Large intestine (tissue), 3 donors: ENCODE results near the gene PRIMA1. TPM values are rescaled to one million over a fixed set of nuclear protein-coding genes. Genes with fewer than 3 reads are reported as not detected.

Experiments used
- DNase-seq, 2 donors: peaks; one replicate each; pipeline versions ENCODE4 v3.0.0 to v3.0.0-alpha.2; 2013
- H3K27ac ChIP-seq: one replicate; pipeline ENCODE4 v1.5.1; 2013; ENCODE audit warnings: low read length
- H3K27me3 ChIP-seq: 2 replicates; pipeline ENCODE4 v1.6.1; 2013; ENCODE audit warnings: low read length; ENCODE audit not compliant: control insufficient read depth, insufficient read depth
- H3K36me3 ChIP-seq: 2 replicates; pipeline ENCODE4 v1.6.1; 2013; ENCODE audit warnings: low read length; ENCODE audit not compliant: control insufficient read depth, insufficient read depth
- H3K4me1 ChIP-seq: one replicate; pipeline ENCODE4 v1.6.1; 2013; ENCODE audit warnings: low read length; ENCODE audit not compliant: control insufficient read depth, insufficient read depth
- H3K4me3 ChIP-seq: one replicate; pipeline ENCODE4 v1.5.1; 2013; ENCODE audit warnings: low read length
- H3K9me3 ChIP-seq: one replicate; pipeline ENCODE4 v1.6.1; 2013; ENCODE audit warnings: mild to moderate bottlenecking, low read depth, low read length, moderate library complexity; ENCODE audit not compliant: control insufficient read depth
- WGBS: methylation state at CpG from one replicate; pipeline ENCODE4 v1.1.5; 2013; ENCODE audit warnings: low lambda C conversion rate; ENCODE audit not compliant: insufficient coverage; 5-methylcytosine and 5-hydroxymethylcytosine counted together
- polyA plus RNA-seq: library from polyadenylated mRNA; unstranded; fragments of 120-200 nt; gene quantifications from one replicate; pipeline ENCODE4 v1.2.1, GENCODE V29; 2013

PRIMA1 gene
- polyA plus RNA-seq, 1 donor: 9.2 TPM

GRCh38 chr14:93712838-93713724 is 75.2 kb downstream of the PRIMA1 start:
- H3K4me1 ChIP-seq: no peaks in the 10 kb centered on the region
- WGBS: no CpG with 5 or more reads among the region's 18 CpGs
- no peaks in the 10 kb centered on the region for H3K36me3 ChIP-seq
- no peaks in the 10 kb centered on the region for H3K9me3 ChIP-seq
- H3K4me3 ChIP-seq: no peak overlapping the region
- H3K27ac ChIP-seq: no peak overlapping the region
- H3K27me3 ChIP-seq: no peaks in the 10 kb centered on the region
- no peak for DNase-seq

GRCh38 chr14:93712079-93712837 is 76.0 kb downstream of the PRIMA1 start:
- no peaks in the 10 kb centered on the region for H3K4me1 ChIP-seq
- no peaks in the 10 kb centered on the region for H3K36me3 ChIP-seq
- no peaks in the 10 kb centered on the region for H3K27me3 ChIP-seq
- WGBS: no CpG with 5 or more reads among the region's 9 CpGs
- H3K27ac ChIP-seq: no peak overlapping the region
- no peak overlapping the region for H3K4me3 ChIP-seq
- no peak for DNase-seq
- no peaks in the 10 kb centered on the region for H3K9me3 ChIP-seq

GRCh38 chr14:93709249-93709648 is 79.0 kb downstream of the PRIMA1 start:
- Histone ChIP-seq H3K4me3 (no peak overlapping the region), H3K36me3 (no peaks in the 10 kb centered on the region), H3K4me1 (no peaks in the 10 kb centered on the region), H3K9me3 (no peaks in the 10 kb centered on the region), H3K27ac (no peak overlapping the region), H3K27me3 (no peaks in the 10 kb centered on the region)
- DNase-seq: no peak
- WGBS: no CpG with 5 or more reads among the region's 4 CpGs

- DNase-seq: no peak
- Histone ChIP-seq H3K9me3 (no peaks in the 10 kb centered on the region), H3K4me3 (no peak overlapping the region), H3K27me3 (no peaks in the 10 kb centered on the region), H3K27ac (no peak overlapping the region), H3K36me3 (no peaks in the 10 kb centered on the region), H3K4me1 (no peaks in the 10 kb centered on the region)
- 91% methylated on average over 4 of the region's 5 CpGs for WGBS
Observed at GRCh38 chr14:93708800-93709199, 79.5 kb downstream of the PRIMA1 start.

GRCh38 chr14:93708311-93708734 is 80.0 kb downstream of the PRIMA1 start:
- H3K4me1 ChIP-seq: no peaks in the 10 kb centered on the region
- no peak for DNase-seq
- WGBS: 60% methylated on average over 1 of the region's 6 CpGs

GRCh38 chr14:93707475-93707874 is 80.8 kb downstream of the PRIMA1 start:
- 100% methylated on average over 1 of the region's 3 CpGs for WGBS
- Histone ChIP-seq H3K36me3 (no peaks in the 10 kb centered on the region), H3K4me3 (no peak overlapping the region), H3K9me3 (no peaks in the 10 kb centered on the region), H3K27ac (no peak overlapping the region), H3K27me3 (no peaks in the 10 kb centered on the region), H3K4me1 (no peaks in the 10 kb centered on the region)
- no peak for DNase-seq

More at GRCh38 chr14:93708311-93708734, 80.0 kb downstream of the PRIMA1 start:
- H3K9me3 ChIP-seq: no peaks in the 10 kb centered on the region
- H3K4me3 ChIP-seq: no peak overlapping the region
- no peak overlapping the region for H3K27ac ChIP-seq
- no peaks in the 10 kb centered on the region for H3K36me3 ChIP-seq
- H3K27me3 ChIP-seq: no peaks in the 10 kb centered on the region

GRCh38 chr14:93706360-93706955 is 81.8 kb downstream of the PRIMA1 start:
- DNase-seq: no peak
- no peak overlapping the region for H3K27ac ChIP-seq
- no peak overlapping the region for H3K4me3 ChIP-seq
- 72% methylated on average over 2 of the region's 21 CpGs for WGBS
- H3K4me1 ChIP-seq: no peaks in the 10 kb centered on the region
- H3K9me3 ChIP-seq: no peaks in the 10 kb centered on the region
- H3K36me3 ChIP-seq: no peaks in the 10 kb centered on the region
- H3K27me3 ChIP-seq: no peaks in the 10 kb centered on the region

- H3K27ac ChIP-seq: no peak overlapping the region
- no peaks in the 10 kb centered on the region for H3K9me3 ChIP-seq
- no peak for DNase-seq
- no peaks in the 10 kb centered on the region for H3K4me1 ChIP-seq
- no peaks in the 10 kb centered on the region for H3K36me3 ChIP-seq
- no CpG with 5 or more reads among the region's 15 CpGs for WGBS
- H3K27me3 ChIP-seq: no peaks in the 10 kb centered on the region
- no peak overlapping the region for H3K4me3 ChIP-seq
Observed at GRCh38 chr14:93705513-93706156, 82.7 kb downstream of the PRIMA1 start.

GRCh38 chr14:93703941-93704340 is 84.3 kb downstream of the PRIMA1 start:
- Histone ChIP-seq H3K27me3 (no peaks in the 10 kb centered on the region), H3K4me1 (no peaks in the 10 kb centered on the region), H3K27ac (no peak overlapping the region), H3K9me3 (no peaks in the 10 kb centered on the region), H3K4me3 (no peak overlapping the region), H3K36me3 (no peaks in the 10 kb centered on the region)
- WGBS: no CpG with 5 or more reads among the region's 6 CpGs
- DNase-seq: no peak

- no CpG with 5 or more reads among the region's 6 CpGs for WGBS
- Histone ChIP-seq H3K4me1 (no peaks in the 10 kb centered on the region), H3K36me3 (no peaks in the 10 kb centered on the region), H3K4me3 (no peak overlapping the region), H3K27me3 (no peaks in the 10 kb centered on the region), H3K9me3 (no peaks in the 10 kb centered on the region), H3K27ac (no peak overlapping the region)
- no peak for DNase-seq
Observed at GRCh38 chr14:93702946-93703345, 85.3 kb downstream of the PRIMA1 start.
